Upper lobe of left lung (tissue), 4 donors: ENCODE data around the gene BSN.

Source experiments
- CTCF ChIP-seq, 6 experiments: fragments of 450-650 bp in 4 of 6; fragments of 200-600 bp in 2 of 6; sonication (generic) in 2 of 6; IDR thresholded peaks; one replicate each; pipeline ENCODE4 v1.5.1; 2016 to 2019; ENCODE audit warnings: antibody characterized with exemption in 6 of 6
- EP300 ChIP-seq, 4 donors: sonication (generic); formaldehyde crosslinking; IDR thresholded peaks; one replicate each; pipeline ENCODE4 v1.5.1; 2017; ENCODE audit warnings: antibody characterized with exemption in 4 of 4, control low read depth in 2 of 4
- POLR2AphosphoS5 ChIP-seq, 2 donors: sonication (generic); formaldehyde crosslinking; IDR thresholded peaks; one replicate each; pipeline ENCODE4 v1.5.1; 2017; ENCODE audit warnings: antibody characterized with exemption in 2 of 2

- TF ChIP-seq POLR2AphosphoS5 (IDR thresholded peaks at IDR 0.05) (no peak), CTCF (IDR thresholded peaks at IDR 0.05) (no peak), EP300 (IDR thresholded peaks at IDR 0.05) (no peak)
These were observed 126.9 kb downstream of the BSN start for GRCh38 chr3:49681232-49681522.
